Activated B cell treated with CpG ODN at 0.5 μM for 24 hours (primary cell): ENCODE measurements around the gene FHIT. TPM values are rescaled to one million over a fixed set of nuclear protein-coding genes. Genes with fewer than 3 reads are reported as not detected.
A peak's percentile ranks its signal among the peaks of the same experiment; 100 is the strongest.

ENCODE experiments used
- ATAC-seq: fragments of 200-7000 bp; cut with Tn5 transposase; one replicate; pipeline ENCODE4 v1.10.0; 2021; ENCODE audit warnings: low read depth, mild to moderate bottlenecking, moderate library complexity
- CTCF ChIA-PET: fragments of 350-600 bp; sonication (Branson Sonifier 250); formaldehyde crosslinking; loops from one replicate; lab custom pipeline; 2021; ENCODE audit warnings: antibody characterized with exemption; lab: Charles Lee
- POLR2A ChIA-PET: fragments of 350-600 bp; sonication (Branson Sonifier 250); formaldehyde crosslinking; loops from one replicate; lab custom pipeline; 2021; ENCODE audit warnings: antibody characterized with exemption; lab: Charles Lee
- DNase-seq: peaks from one replicate; pipeline ENCODE4 v3.0.0; 2022
- H3K27ac Mint-ChIP-seq: one replicate; pipeline ENCODE4 v1.8.0; 2020; ENCODE audit warnings: mixed read lengths
- H3K27me3 Mint-ChIP-seq: one replicate; pipeline ENCODE4 v1.8.0; 2021; ENCODE audit warnings: mixed read lengths
- H3K36me3 Mint-ChIP-seq: one replicate; pipeline ENCODE4 v1.8.0; 2021; ENCODE audit warnings: low read depth, mixed read lengths
- H3K4me1 Mint-ChIP-seq: one replicate; pipeline ENCODE4 v1.8.0; 2021; ENCODE audit warnings: mixed read lengths
- H3K4me3 Mint-ChIP-seq: one replicate; pipeline ENCODE4 v1.8.0; 2020; ENCODE audit warnings: mild to moderate bottlenecking, mixed read lengths
- H3K9me3 Mint-ChIP-seq: one replicate; pipeline ENCODE4 v1.8.0; 2020; ENCODE audit warnings: mixed read lengths
- CTCF ChIP-seq: fragments of 200-600 bp; IDR thresholded peaks from one replicate; pipeline ENCODE4 v1.8.0; 2022; ENCODE audit warnings: antibody characterized with exemption, mild to moderate bottlenecking
- intact Hi-C: fragments of 100-400 bp; cut with micrococcal nuclease; formaldehyde crosslinking; loops from one replicate; pipeline ENCODE4 v1.15.1; 2024
- total RNA-seq: library from RNA; stranded (reverse); gene quantifications from 2 replicates; pipeline ENCODE4 v1.2.3, GENCODE V29; 2022

The FHIT gene
- total RNA-seq, 1 donor from 2014 or later = 5.5 TPM

- H3K9me3 Mint-ChIP-seq = no peaks in the 10 kb centered on the region
- CTCF ChIA-PET = interaction anchor here (1.2 kb wide), 1 partner anchor 84 kb away, joined by 3 read pairs; no protein-coding TSS in a partner anchor
- intact Hi-C loops = no loop called here
- H3K4me3 Mint-ChIP-seq = no peak overlapping the region
- H3K36me3 Mint-ChIP-seq = no peaks in the 10 kb centered on the region
- H3K4me1 Mint-ChIP-seq = peaks cover 40% of the 10 kb centered on the region
- no peak for TF ChIP-seq CTCF
- POLR2A ChIA-PET = no interaction called here
- no peak overlapping the region for H3K27ac Mint-ChIP-seq
- no peaks in the 10 kb centered on the region for H3K27me3 Mint-ChIP-seq
- DNase-seq (no peak), ATAC-seq (no peak)
These were observed 1477.3 kb downstream of the FHIT start for GRCh38 chr3:59774000-59774399.

- Mint-ChIP-seq H3K27ac (no peak overlapping the region), H3K36me3 (no peaks in the 10 kb centered on the region), H3K9me3 (no peaks in the 10 kb centered on the region), H3K27me3 (no peaks in the 10 kb centered on the region), H3K4me1 (peaks cover 33% of the 10 kb centered on the region), H3K4me3 (no peak overlapping the region)
- intact Hi-C loops = no loop called here
- ChIA-PET POLR2A (no interaction called here), CTCF (interaction anchor here (0.7 to 1.3 kb wide), 2 partner anchors 85 to 197 kb away, joined by 3 read pairs; no protein-coding TSS in a partner anchor)
- no peak for TF ChIP-seq CTCF
- no peak for ATAC-seq
- no peak for DNase-seq
These were observed 1478.5 kb downstream of the FHIT start for GRCh38 chr3:59772416-59773408.

GRCh38 chr3:59771768-59772181 lies 1479.5 kb downstream of the FHIT start:
- Mint-ChIP-seq H3K27me3 (no peaks in the 10 kb centered on the region), H3K4me1 (peaks cover 24% of the 10 kb centered on the region), H3K4me3 (no peak overlapping the region), H3K9me3 (no peaks in the 10 kb centered on the region), H3K36me3 (no peaks in the 10 kb centered on the region), H3K27ac (no peak overlapping the region)
- CTCF ChIA-PET = interaction anchor here (1.3 kb wide), 1 partner anchor 196 kb away, joined by 3 read pairs; no protein-coding TSS in a partner anchor
- intact Hi-C loops = no loop called here
- DNase-seq = no peak
- POLR2A ChIA-PET = no interaction called here
- peak; percentile 31 for ATAC-seq
- no peak for TF ChIP-seq CTCF

GRCh38 chr3:59769127-59769750 lies 1482.0 kb downstream of the FHIT start:
- no peaks in the 10 kb centered on the region for H3K27me3 Mint-ChIP-seq
- no peak overlapping the region for H3K4me3 Mint-ChIP-seq
- TF ChIP-seq CTCF = no peak
- DNase-seq (no peak), ATAC-seq (no peak)
- H3K27ac Mint-ChIP-seq = no peak overlapping the region
- H3K4me1 Mint-ChIP-seq = peaks cover 24% of the 10 kb centered on the region
- no peaks in the 10 kb centered on the region for H3K36me3 Mint-ChIP-seq
- H3K9me3 Mint-ChIP-seq = no peaks in the 10 kb centered on the region
- POLR2A ChIA-PET = interaction anchor here (0.6 kb wide), 1 partner anchor 37 kb away, joined by 3 read pairs; no protein-coding TSS in a partner anchor
- intact Hi-C loops = no loop called here
- CTCF ChIA-PET = interaction anchor here (1.0 kb wide), 1 partner anchor 88 kb away, joined by 3 read pairs; no protein-coding TSS in a partner anchor
